Activated CD4-positive, alpha-beta T cell treated with anti-CD3 and anti-CD28 coated beads, Interleukin-2, amount 10 ng/mL, durations not matched to agents 24 days and 14 days (primary cell): ENCODE measurements around the gene TRIM14. TPM values are rescaled to one million over a fixed set of nuclear protein-coding genes. Genes with fewer than 3 reads are reported as not detected.
"Not testable (repeated sequence)": the region's sequence is repeated elsewhere in the genome, so short reads cannot be mapped to it uniquely, and the experiment has no call there.

Experiments
- DNase-seq: peaks from one replicate; pipeline ENCODE4 v3.0.0; 2022
- H3K27ac Mint-ChIP-seq: one replicate; pipeline ENCODE4 v1.8.0; 2022; ENCODE audit warnings: mild to moderate bottlenecking, mixed read lengths
- H3K27me3 Mint-ChIP-seq: one replicate; pipeline ENCODE4 v1.8.0; 2022; ENCODE audit warnings: mixed read lengths
- H3K36me3 Mint-ChIP-seq: one replicate; pipeline ENCODE4 v1.8.0; 2022; ENCODE audit warnings: low read depth, mild to moderate bottlenecking, mixed read lengths
- H3K4me1 Mint-ChIP-seq: one replicate; pipeline ENCODE4 v1.8.0; 2021; ENCODE audit warnings: mixed read lengths
- H3K4me3 Mint-ChIP-seq: one replicate; pipeline ENCODE4 v1.8.0; 2022; ENCODE audit warnings: mild to moderate bottlenecking, moderate library complexity, mixed read lengths
- H3K9me3 Mint-ChIP-seq: one replicate; pipeline ENCODE4 v1.8.0; 2021; ENCODE audit warnings: mixed read lengths
- intact Hi-C: fragments of 100-400 bp; cut with micrococcal nuclease; formaldehyde crosslinking; loops from one replicate; pipeline ENCODE4 v1.15.1; 2023
- total RNA-seq: library from RNA; stranded (reverse); gene quantifications from 2 replicates; pipeline ENCODE4 v1.2.3, GENCODE V29; 2022

The TRIM14 gene
- total RNA-seq, 1 donor from 2014 or later, result 47.8 TPM

DNA sequence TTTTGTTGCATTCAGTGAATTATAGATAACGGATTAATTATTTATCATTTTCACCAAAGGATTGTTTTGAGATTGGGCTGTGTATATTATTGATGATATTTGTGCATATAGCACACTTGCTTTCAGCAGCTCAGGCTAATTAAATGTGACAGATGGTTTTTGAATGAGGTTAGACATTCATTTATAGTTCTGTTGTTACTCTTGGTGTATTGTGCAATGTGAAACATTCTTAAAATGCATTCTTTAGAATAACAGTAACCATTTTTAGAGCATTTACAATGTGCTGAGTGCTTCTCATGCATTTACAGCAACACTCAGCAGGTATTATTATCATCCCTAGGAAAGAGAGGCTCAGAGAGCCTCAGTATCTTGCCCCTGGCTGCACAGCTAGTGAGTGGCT lies 38.7 kb downstream of the TRIM14 start:
- H3K27me3 Mint-ChIP-seq, result no peaks in the 10 kb centered on the region
- no peak for DNase-seq
- peak overlapping the region; percentile 53 for H3K27ac Mint-ChIP-seq
- intact Hi-C loops, result no loop called here
- H3K4me3 Mint-ChIP-seq, result no peak overlapping the region
- peaks cover 49% of the 10 kb centered on the region for H3K4me1 Mint-ChIP-seq
- H3K36me3 Mint-ChIP-seq, result peaks cover 60% of the 10 kb centered on the region
- H3K9me3 Mint-ChIP-seq, result no peaks in the 10 kb centered on the region

DNA sequence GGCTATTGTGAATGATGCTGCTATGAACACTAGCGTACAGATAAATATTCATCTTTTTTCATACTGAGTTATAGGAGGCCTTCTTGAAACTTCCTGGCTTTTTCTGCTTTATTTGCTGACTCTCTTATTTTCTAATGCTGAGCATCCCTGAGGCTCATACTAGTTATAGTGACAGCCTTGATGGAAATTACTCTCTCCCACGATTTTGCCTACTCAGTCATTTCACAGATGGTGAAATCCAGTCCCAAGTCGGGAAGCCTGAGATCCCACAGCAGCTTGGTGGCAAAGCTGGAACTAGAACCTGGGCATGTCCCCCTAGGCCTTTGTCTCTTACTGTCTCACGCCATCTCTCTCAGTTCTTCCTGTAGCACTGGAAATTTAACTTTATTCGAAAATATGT lies 40.1 kb downstream of the TRIM14 start:
- DNase-seq, result no peak
- H3K27ac Mint-ChIP-seq, result no peak overlapping the region
- H3K4me3 Mint-ChIP-seq, result no peak overlapping the region
- H3K4me1 Mint-ChIP-seq, result peaks cover 60% of the 10 kb centered on the region
- H3K27me3 Mint-ChIP-seq, result no peaks in the 10 kb centered on the region
- H3K36me3 Mint-ChIP-seq, result peaks cover 52% of the 10 kb centered on the region
- intact Hi-C loops, result no loop called here
- no peaks in the 10 kb centered on the region for H3K9me3 Mint-ChIP-seq

DNA sequence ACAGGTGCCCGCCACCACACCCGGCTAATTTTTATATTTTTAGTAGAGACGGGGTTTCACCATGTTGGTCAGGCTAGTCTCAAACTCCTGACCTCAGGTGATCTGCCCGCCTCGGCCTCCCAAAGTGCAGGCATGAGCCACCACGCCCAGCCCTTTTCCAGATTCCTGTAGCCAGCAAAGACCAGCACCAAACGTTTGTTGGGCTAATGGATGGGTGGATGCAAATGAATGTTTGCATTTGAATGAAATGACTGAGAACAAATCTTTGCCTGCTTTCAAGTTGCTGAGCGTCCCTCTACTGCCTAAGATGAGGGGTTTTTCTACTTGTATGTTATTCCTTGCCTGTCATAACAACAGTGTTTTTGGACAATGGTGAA lies 42.5 kb downstream of the TRIM14 start:
- intact Hi-C loops, H3K4me3 Mint-ChIP-seq, H3K9me3 Mint-ChIP-seq, DNase-seq, H3K27me3 Mint-ChIP-seq: not testable (repeated sequence)
- H3K36me3 Mint-ChIP-seq, result peaks cover 31% of the 10 kb centered on the region
- H3K4me1 Mint-ChIP-seq, result peaks cover 39% of the 10 kb centered on the region
- H3K27ac Mint-ChIP-seq, result peak overlapping the region; percentile 89

DNA sequence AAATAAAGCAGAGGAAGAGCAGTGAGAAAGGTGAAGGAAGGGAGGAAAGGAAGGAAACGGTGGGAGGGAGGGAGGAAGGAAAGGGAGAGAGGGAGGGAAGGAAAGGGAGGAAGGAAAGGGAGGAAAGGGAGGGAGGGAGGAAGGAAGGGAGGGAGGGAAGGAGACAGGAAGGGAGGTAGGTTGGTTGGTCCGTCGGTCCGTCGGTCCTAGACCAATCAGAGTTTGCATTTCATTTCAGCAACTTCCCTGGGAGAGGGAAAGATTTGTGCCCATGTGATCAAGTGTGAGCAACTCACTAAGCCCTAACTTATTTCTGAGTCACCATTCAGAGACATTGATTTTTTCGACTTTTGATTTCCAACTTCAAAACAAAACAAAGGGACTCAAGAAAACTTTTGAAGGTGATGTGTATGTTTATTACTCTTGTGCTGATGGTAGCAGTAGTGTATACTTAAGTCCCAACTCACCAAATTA lies 43.7 kb downstream of the TRIM14 start:
- H3K4me1 Mint-ChIP-seq, result peaks cover 35% of the 10 kb centered on the region
- peak overlapping the region; percentile 89 for H3K27ac Mint-ChIP-seq
- peak overlapping the region; percentile 31 for H3K4me3 Mint-ChIP-seq
- intact Hi-C loops, result loop anchor here (1.0 to 2.0 kb wide), 4 partner anchors 21 to 179 kb away; partner anchors contain the start of genes TBC1D2 and TRIM14
- H3K9me3 Mint-ChIP-seq, result no peaks in the 10 kb centered on the region
- peaks cover 25% of the 10 kb centered on the region for H3K36me3 Mint-ChIP-seq
- H3K27me3 Mint-ChIP-seq, result no peaks in the 10 kb centered on the region
- DNase-seq, result no peak

DNA sequence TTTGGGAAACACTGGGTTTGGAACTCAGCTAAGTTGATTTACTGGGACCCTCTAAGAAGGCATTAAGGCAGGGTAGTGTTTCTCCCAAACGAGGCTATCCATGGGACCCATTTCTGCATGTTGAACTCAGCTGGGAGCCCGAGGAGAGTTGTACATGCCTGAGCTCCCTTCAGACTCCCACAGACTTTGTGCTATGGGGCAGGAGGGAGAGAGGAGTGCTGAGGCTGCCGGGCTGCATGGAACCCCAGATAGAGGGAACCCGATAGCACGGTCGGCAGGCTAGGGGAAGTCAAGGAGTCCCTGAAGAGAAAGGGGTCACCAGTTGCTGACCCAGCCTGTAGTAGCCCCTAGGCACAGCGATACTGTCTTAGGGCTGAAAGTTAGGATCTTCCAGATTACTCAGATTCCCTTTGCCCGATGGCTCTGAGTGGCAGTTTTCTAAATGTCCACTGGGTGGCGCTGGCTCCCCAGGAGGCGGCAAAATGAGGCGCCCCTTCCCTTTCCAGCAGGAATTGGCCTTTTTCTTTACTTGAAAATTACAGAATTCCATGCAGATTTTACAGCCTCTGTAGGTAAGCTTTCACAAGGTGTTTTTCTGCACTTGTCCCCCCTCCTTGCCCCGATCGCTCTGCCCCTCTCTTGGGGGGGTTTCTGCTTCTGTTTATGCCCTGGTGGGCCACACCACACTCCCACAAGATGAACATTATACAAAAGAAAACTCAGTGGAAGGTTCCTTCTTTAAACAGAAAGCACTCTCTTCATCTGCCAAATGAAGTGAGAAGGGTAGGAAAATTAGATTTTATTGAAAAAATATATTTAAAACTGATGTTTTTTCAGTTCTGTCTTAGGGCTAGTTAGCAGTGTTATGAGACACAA lies 44.7 kb downstream of the TRIM14 start:
- H3K4me1 Mint-ChIP-seq, result peaks cover 38% of the 10 kb centered on the region
- no peaks in the 10 kb centered on the region for H3K27me3 Mint-ChIP-seq
- intact Hi-C loops, result loop anchor here (1.0 to 2.0 kb wide), 5 partner anchors 22 to 189 kb away; partner anchors contain the start of genes TBC1D2 and TRIM14
- peak; percentile 91 for DNase-seq
- H3K9me3 Mint-ChIP-seq, result no peaks in the 10 kb centered on the region
- H3K27ac Mint-ChIP-seq, result peak overlapping the region; percentile 89
- H3K4me3 Mint-ChIP-seq, result peak overlapping the region; percentile 52
- peaks cover 19% of the 10 kb centered on the region for H3K36me3 Mint-ChIP-seq

DNA sequence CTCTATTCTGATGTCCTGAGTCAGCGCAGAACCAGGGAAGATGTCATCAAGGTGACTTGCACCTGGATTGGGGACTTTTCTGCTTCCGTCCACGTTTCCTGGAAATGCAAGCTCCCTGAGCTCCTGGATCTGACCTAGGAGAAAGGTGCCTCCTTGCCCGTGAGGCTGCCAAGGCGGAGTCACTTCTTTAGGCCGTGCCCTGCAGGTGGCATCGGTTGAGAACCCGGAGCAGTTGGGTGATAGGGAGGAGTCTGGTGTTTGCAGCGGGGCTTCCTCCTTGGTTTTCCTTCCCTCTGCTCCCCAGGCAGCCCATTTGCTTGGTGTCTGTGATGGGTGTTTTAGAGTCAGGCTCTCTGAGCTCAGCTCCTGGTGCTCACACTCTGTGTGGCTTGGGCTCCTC lies 47.3 kb downstream of the TRIM14 start:
- H3K4me1 Mint-ChIP-seq, result peaks cover 29% of the 10 kb centered on the region
- H3K36me3 Mint-ChIP-seq, result peaks cover 11% of the 10 kb centered on the region
- intact Hi-C loops, result no loop called here
- H3K9me3 Mint-ChIP-seq, result no peaks in the 10 kb centered on the region
- H3K4me3 Mint-ChIP-seq, result no peak overlapping the region
- no peak overlapping the region for H3K27ac Mint-ChIP-seq
- DNase-seq, result no peak
- H3K27me3 Mint-ChIP-seq, result no peaks in the 10 kb centered on the region

DNA sequence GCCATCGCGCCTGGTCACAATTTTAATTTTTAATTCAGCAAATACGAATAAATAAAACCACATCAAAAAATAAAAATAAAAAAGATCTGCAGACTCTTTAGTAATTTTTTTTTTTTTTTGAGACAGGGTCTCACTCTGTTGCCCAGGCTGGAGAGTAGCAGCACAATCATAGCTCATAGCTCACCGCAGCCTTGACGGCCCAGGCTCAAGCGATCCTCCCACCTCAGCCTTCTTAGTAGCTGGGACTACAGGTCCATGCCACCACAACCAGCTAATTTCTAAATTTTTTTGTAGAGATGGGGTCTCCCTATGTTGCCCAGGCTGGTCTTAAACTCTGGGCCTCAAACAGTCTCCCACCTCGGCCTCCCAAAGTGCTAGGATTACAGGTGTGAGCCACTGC lies 48.3 kb downstream of the TRIM14 start:
- no peaks in the 10 kb centered on the region for H3K27me3 Mint-ChIP-seq
- H3K4me1 Mint-ChIP-seq, result peaks cover 23% of the 10 kb centered on the region
- H3K36me3 Mint-ChIP-seq, result peaks cover 17% of the 10 kb centered on the region
- intact Hi-C loops, result no loop called here
- no peak overlapping the region for H3K27ac Mint-ChIP-seq
- no peaks in the 10 kb centered on the region for H3K9me3 Mint-ChIP-seq
- H3K4me3 Mint-ChIP-seq, result no peak overlapping the region
- no peak for DNase-seq

DNA sequence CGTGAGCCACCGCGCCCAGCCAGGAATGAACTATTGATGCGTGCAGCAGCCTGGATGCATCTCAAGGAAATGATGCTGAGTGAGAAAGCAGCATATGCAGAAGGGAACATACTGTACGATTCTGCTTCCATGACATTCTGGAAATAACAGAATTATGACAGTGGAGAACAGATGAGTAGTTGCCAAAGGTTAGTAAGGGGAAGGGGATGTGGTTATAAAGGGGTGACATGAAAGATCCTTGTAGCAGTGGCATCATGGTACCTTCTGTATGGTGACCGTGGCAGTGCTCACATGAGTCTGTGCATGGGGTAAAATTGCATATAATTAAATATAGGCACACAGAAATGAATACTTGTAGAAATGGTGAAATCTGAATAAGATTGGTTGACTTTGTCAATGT lies 49.5 kb downstream of the TRIM14 start:
- H3K4me1 Mint-ChIP-seq, result peaks cover 13% of the 10 kb centered on the region
- DNase-seq, result no peak
- no peak overlapping the region for H3K27ac Mint-ChIP-seq
- H3K4me3 Mint-ChIP-seq, result no peak overlapping the region
- intact Hi-C loops, result no loop called here
- H3K9me3 Mint-ChIP-seq, result no peaks in the 10 kb centered on the region
- H3K27me3 Mint-ChIP-seq, result no peaks in the 10 kb centered on the region
- peaks cover 24% of the 10 kb centered on the region for H3K36me3 Mint-ChIP-seq

DNA sequence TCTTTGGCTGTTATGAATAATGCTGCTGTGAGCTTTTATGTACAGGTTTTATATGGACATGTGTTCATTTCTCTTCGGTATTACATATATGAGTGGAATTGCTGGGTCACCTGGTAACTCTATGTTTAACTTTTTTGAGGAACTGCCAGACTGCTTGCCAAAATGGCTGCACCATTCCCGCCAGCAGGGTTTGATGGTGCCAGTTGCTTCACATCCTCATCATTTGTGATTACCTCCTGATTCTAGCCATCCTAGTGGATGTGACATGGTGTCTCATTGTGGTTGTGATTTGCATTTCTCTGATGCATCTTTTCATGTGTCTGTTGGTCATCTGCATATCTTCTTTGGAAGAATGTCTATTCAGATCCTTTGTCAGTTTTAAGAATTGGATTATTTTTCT lies 51.8 kb downstream of the TRIM14 start:
- Mint-ChIP-seq H3K36me3 (peaks cover 38% of the 10 kb centered on the region), H3K9me3 (no peaks in the 10 kb centered on the region), H3K4me3 (no peak overlapping the region), H3K27ac (no peak overlapping the region), H3K4me1 (peaks cover 9% of the 10 kb centered on the region), H3K27me3 (no peaks in the 10 kb centered on the region)
- intact Hi-C loops, result no loop called here
- DNase-seq, result no peak

DNA sequence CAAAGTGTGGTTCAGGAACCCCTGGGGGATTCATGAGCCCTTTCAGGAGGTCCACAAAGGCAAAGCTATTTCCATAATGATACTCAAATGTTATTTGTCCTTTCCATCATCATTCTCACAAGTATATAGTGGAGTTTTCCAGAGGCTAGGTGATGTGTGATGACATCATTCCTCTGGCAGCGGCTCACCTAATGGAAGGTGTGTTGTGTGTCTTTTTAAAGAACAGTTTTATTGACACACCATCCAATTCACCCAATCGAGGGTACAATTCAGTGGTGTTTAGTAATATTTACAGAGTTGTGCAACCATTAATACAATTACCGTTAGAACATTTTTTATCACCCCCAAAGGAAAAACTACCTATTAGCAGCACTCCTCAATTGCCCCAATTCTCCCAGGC lies 52.8 kb downstream of the TRIM14 start:
- DNase-seq, result no peak
- Mint-ChIP-seq H3K4me1 (peaks cover 8% of the 10 kb centered on the region), H3K4me3 (no peak overlapping the region), H3K36me3 (peaks cover 37% of the 10 kb centered on the region), H3K27ac (no peak overlapping the region), H3K27me3 (no peaks in the 10 kb centered on the region), H3K9me3 (no peaks in the 10 kb centered on the region)
- intact Hi-C loops, result no loop called here

DNA sequence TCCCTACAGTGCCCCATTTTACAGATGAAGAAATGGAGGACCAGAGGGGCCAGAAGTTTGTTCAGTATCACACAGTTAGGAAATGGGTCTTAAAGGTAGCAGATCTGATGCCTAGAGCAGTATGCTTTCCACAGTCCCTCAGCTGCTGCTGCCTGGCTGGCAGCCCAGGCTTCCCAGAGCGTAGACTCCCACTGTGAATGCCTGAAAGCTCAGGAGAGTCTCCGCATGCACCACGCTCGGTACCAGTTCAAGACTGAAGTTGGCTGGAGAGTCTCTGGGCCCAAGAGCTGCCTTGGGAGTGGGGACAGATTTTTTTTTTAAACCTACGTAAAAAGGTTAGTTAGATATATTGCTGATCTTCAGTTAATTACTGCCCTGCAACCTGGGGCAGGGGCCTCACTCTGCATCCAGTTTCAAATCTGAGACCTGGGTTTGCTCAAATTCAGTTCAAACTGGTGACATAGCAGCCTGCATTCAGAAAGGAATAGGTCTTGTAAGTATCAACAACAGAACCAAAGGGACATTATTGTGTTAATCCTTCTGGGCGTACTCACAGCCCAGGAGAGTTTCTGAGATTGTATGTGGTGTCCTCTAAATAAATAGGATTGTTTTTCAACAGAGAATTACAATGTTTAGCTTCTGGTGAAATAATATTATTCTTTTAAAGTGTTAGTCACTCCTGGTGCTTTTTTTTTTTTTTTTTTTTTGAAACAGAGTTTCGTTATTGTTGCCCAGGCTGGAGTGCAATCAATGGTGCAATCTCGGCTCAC lies 54.2 kb downstream of the TRIM14 start:
- intact Hi-C loops, result no loop called here
- Mint-ChIP-seq H3K4me3 (no peak overlapping the region), H3K27ac (no peak overlapping the region), H3K27me3 (no peaks in the 10 kb centered on the region), H3K4me1 (peaks cover 8% of the 10 kb centered on the region), H3K9me3 (no peaks in the 10 kb centered on the region), H3K36me3 (peaks cover 41% of the 10 kb centered on the region)
- DNase-seq, result no peak

DNA sequence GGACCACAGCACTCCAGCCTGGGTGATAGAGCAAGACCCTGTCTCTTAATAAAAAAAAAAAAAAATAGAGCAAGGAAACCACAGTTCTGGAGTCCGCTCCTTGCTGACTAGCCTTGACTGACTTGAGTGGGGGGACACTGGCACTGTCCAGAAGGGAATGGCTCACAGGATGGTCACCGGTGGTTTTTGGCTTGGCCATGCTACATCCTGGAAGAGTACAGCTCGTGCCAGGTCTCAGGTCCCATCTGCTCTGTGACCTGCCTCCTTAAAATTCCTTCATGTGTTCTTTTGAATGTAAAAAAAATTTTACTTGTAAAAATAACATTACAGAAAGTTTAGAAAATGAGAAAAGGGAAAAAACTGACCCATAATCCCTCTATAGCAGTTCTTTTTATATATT lies 56.9 kb downstream of the TRIM14 start:
- H3K36me3 Mint-ChIP-seq, result peaks cover 40% of the 10 kb centered on the region
- H3K27ac Mint-ChIP-seq, result no peak overlapping the region
- intact Hi-C loops, result no loop called here
- H3K27me3 Mint-ChIP-seq, result no peaks in the 10 kb centered on the region
- H3K9me3 Mint-ChIP-seq, result no peaks in the 10 kb centered on the region
- peaks cover 13% of the 10 kb centered on the region for H3K4me1 Mint-ChIP-seq
- no peak overlapping the region for H3K4me3 Mint-ChIP-seq
- DNase-seq, result no peak

DNA sequence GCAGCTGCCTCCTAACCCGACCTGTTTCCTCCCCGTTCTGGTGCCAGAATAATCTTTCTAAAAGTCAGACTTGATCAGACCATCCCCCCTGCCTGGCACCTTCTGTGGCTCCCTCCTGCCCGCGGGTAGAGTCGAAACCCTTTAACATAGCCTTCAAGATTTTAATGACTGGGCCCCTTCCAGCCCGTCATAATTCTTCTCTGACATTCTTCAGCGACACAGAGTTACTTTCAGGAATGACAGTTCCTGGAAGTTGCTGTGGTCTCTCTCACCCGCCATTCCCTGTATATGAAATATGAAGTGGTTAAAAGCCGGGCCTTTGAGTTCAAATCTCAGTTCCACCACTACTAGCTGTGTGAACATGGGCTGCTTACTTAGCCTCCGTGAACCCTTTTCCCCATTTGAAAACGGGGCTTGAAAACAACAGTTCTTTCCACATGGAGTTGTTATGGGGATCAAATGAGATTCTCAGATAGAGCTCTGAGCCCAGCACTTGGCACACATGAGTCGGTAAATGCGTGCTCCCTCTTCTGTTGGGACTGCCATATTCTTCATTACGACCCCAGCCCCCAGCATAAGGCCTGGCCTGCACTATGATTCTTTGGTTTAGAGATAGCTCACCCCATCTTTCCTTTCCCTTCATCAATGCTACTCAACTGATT lies 61.8 kb downstream of the TRIM14 start:
- H3K27me3 Mint-ChIP-seq, result no peaks in the 10 kb centered on the region
- peak overlapping the region; percentile 93 for H3K4me3 Mint-ChIP-seq
- intact Hi-C loops, result loop anchor here (2.0 to 5.0 kb wide), 3 partner anchors 42 to 200 kb away; partner anchors contain the start of gene CORO2A
- DNase-seq, result no peak
- no peaks in the 10 kb centered on the region for H3K9me3 Mint-ChIP-seq
- H3K4me1 Mint-ChIP-seq, result peaks cover 29% of the 10 kb centered on the region
- peak overlapping the region; percentile 97 for H3K27ac Mint-ChIP-seq
- H3K36me3 Mint-ChIP-seq, result peaks cover 20% of the 10 kb centered on the region
